ENCODE data around the gene DAGLB.
"Not testable (repeated sequence)": the region's sequence is repeated elsewhere in the genome, so short reads cannot be mapped to it uniquely, and the experiment has no call there.

The DAGLB gene

GRCh38 chr7:6379886-6380285 lies 67.9 kb downstream of the DAGLB start:
- no peak for TF ChIP-seq CTCF (IDR thresholded peaks at IDR 0.05; ENCODE audit: insufficient read depth, low read length, poor library complexity, severe bottlenecking)
- Histone ChIP-seq H3K27me3 (replicated peaks; ENCODE audit: control insufficient read depth, insufficient read depth, low read length) (no peaks in the 10 kb centered on the region), H3K36me3 (ENCODE audit: control insufficient read depth, insufficient read depth, low read length) (peaks cover 2% of the 10 kb centered on the region), H3K4me3 (replicated peaks; ENCODE audit: low read depth, low read length) (no peak overlapping the region)
- no peak for DNase-seq (ENCODE audit: extremely low read depth, insufficient read length)

- H3K27me3 ChIP-seq (replicated peaks; ENCODE audit: control insufficient read depth, insufficient read depth, low read length); H3K36me3 ChIP-seq (ENCODE audit: control insufficient read depth, insufficient read depth, low read length); DNase-seq (ENCODE audit: extremely low read depth, insufficient read length); H3K4me3 ChIP-seq (replicated peaks; ENCODE audit: low read depth, low read length): not testable (repeated sequence)
Measured at GRCh38 chr7:6378556-6378955, 69.2 kb downstream of the DAGLB start.

GRCh38 chr7:6376820-6377219 lies 70.9 kb downstream of the DAGLB start:
- H3K36me3 ChIP-seq (ENCODE audit: control insufficient read depth, insufficient read depth, low read length) = peaks cover 2% of the 10 kb centered on the region
- no peak for DNase-seq (ENCODE audit: extremely low read depth, insufficient read length)
- no peak for TF ChIP-seq CTCF (IDR thresholded peaks at IDR 0.05; ENCODE audit: insufficient read depth, low read length, poor library complexity, severe bottlenecking)

GRCh38 chr7:6375348-6376101 lies 72.2 kb downstream of the DAGLB start:
- H3K4me3 ChIP-seq (replicated peaks; ENCODE audit: low read depth, low read length) = peak overlapping the region; percentile 77
- TF ChIP-seq CTCF (IDR thresholded peaks at IDR 0.05; ENCODE audit: insufficient read depth, low read length, poor library complexity, severe bottlenecking) = no peak
- DNase-seq (ENCODE audit: extremely low read depth, insufficient read length) = no peak
- H3K36me3 ChIP-seq (ENCODE audit: control insufficient read depth, insufficient read depth, low read length) = peaks cover 2% of the 10 kb centered on the region
- no peaks in the 10 kb centered on the region for H3K27me3 ChIP-seq (replicated peaks; ENCODE audit: control insufficient read depth, insufficient read depth, low read length)

More at GRCh38 chr7:6376820-6377219, 70.9 kb downstream of the DAGLB start:
- H3K27me3 ChIP-seq (replicated peaks; ENCODE audit: control insufficient read depth, insufficient read depth, low read length) = no peaks in the 10 kb centered on the region
- H3K4me3 ChIP-seq (replicated peaks; ENCODE audit: low read depth, low read length) = no peak overlapping the region

- Histone ChIP-seq H3K36me3 (ENCODE audit: control insufficient read depth, insufficient read depth, low read length) (no peaks in the 10 kb centered on the region), H3K4me3 (replicated peaks; ENCODE audit: low read depth, low read length) (no peak overlapping the region), H3K27me3 (replicated peaks; ENCODE audit: control insufficient read depth, insufficient read depth, low read length) (no peaks in the 10 kb centered on the region)
- DNase-seq (ENCODE audit: extremely low read depth, insufficient read length) = no peak
- no peak for TF ChIP-seq CTCF (IDR thresholded peaks at IDR 0.05; ENCODE audit: insufficient read depth, low read length, poor library complexity, severe bottlenecking)
Measured at GRCh38 chr7:6367701-6368211, 80.0 kb downstream of the DAGLB start.

GRCh38 chr7:6365451-6365850 lies 82.3 kb downstream of the DAGLB start:
- Histone ChIP-seq H3K36me3 (ENCODE audit: control insufficient read depth, insufficient read depth, low read length) (no peaks in the 10 kb centered on the region), H3K27me3 (replicated peaks; ENCODE audit: control insufficient read depth, insufficient read depth, low read length) (no peaks in the 10 kb centered on the region), H3K4me3 (replicated peaks; ENCODE audit: low read depth, low read length) (no peak overlapping the region)
- TF ChIP-seq CTCF (IDR thresholded peaks at IDR 0.05; ENCODE audit: insufficient read depth, low read length, poor library complexity, severe bottlenecking) = no peak
- DNase-seq (ENCODE audit: extremely low read depth, insufficient read length) = no peak
